NCI-H2171 treated with DMSO at 0.1 percent for 48 hours (cell line): ENCODE measurements around the gene RBM3.
A peak's percentile ranks its signal among the peaks of the same experiment; 100 is the strongest.

Source experiments
- DNase-seq: peaks from one replicate; lab custom pipeline; 2025; lab: John Stamatoyannopoulos, UW

The RBM3 gene

GRCh38 chrX:48578661-48579128, 4.4 kb downstream of the RBM3 start:
- DNase-seq: no peak

GRCh38 chrX:48579259-48579658, 5.0 kb downstream of the RBM3 start:
- no peak for DNase-seq

DNA sequence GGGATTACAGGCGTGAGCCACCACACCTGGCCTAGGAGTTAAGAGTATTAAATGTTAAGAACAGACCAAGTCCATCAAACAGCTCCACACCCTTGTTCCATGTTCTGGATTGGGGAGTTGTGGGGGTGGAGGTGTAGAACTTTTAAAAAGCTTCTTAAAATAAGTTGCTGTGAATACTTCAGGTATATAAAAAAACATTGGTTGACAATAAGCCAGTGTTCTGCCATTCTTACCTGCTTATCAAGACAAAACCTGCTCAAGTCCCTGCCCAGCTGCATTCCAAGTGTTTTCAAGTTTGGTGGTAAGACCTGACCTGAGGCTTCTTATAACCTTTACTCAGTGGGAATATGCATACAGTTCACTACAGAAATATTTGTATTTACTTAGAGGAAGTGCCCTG, 6.4 kb downstream of the RBM3 start:
- DNase-seq: no peak

- DNase-seq: no peak
Observed at GRCh38 chrX:48584698-48585097, 10.4 kb downstream of the RBM3 start.

DNA sequence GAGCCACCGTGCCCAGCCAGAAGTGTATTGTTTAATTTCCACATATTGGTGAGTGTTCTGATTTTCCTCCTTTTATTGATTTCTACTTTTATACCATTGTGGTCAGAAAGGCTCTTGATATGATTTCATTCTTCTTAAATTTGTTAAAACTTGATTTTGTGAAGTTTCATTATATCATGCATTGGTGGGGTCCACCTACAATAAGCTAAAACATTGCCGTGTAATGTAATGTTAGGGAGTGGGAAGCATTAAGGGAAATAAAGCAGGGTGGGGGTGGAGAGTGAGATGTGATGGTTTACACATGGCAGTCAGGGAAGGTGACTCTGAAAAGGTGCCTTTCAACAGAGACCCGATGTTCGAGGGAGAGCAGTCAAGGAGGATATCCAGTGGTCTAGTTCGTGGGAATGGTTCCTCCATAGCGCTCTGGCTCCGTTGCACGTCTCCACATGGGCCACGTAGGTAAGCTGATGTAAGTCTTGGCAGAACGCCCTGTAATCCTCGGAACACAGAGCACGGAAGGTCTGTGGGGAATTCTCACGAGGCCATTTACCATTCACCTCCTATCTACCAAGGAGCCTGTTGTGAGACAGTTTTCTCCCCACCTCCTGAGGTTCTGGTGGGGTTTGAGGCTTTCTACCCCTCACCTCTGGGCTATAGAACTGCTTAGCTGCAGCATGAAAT, 15.3 kb downstream of the RBM3 start:
- DNase-seq: peak; percentile 80

GRCh38 chrX:48590203-48591103, 16.2 kb downstream of the RBM3 start:
- DNase-seq: no peak

GRCh38 chrX:48591255-48591791, 17.0 kb downstream of the RBM3 start:
- no peak for DNase-seq

DNA sequence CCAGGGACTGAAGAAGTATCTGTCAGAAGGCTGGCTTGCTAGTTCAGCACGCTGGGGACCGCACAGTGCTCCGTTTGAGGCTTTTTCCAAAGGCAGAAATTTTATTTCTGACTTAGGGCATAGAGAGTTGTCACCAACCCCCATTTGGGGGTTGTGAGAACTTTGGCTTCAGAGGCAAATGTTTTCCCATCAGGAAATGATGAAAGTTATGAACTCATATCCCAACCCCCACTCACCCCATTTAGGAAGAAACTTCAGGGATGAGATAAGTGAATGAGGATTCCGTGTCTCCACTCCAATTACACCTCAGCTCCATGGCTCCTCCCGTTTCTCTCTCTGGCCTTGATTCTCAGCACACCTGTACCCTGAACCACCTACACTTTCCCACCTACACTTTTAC, 18.7 kb downstream of the RBM3 start:
- DNase-seq: no peak

DNA sequence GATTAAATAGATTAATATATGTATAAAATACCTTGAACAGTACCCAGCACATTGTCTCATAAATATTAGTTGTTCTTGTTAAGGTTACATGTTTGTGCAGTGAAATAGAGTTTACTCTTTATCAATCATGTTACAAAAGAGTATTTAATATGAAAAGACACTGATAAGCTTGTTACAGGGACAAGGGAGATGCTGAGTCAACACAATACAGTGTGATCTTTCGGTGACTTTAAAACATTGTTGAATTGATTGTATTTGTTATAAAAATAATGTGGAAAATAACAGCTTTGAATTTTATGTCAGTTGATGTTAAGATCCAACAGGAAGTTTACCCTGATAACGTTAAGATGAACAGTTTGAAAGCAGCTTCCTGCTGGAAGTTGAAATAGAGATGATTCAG, 21.6 kb downstream of the RBM3 start:
- no peak for DNase-seq

GRCh38 chrX:48597353-48598264, 23.3 kb downstream of the RBM3 start, which contains the start of gene WDR13:
Gene WDR13 (plus strand): TSS chrX:48597492. CDS start chrX:48597997, 505 bp downstream.
- DNase-seq: peak; percentile 84

DNA sequence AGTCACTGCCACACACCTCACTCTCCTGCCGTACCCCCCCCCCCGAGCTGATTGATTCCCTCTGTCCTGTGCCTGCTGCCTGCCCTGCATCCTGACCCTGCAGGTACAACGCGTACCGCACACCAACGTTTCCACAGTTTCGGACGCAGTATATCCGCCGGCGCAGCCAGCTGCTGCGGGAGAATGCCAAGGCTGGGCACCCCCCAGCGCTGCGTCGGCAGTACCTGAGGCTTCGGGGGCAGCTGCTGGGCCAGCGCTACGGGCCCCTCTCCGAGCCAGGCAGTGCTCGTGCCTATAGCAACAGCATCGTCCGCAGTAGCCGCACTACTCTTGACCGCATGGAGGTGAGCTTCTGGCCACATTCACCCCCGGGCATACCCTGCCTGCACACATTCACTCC, 24.3 kb downstream of the RBM3 start:
- no peak for DNase-seq

GRCh38 chrX:48599341-48599740, 25.1 kb downstream of the RBM3 start:
- no peak for DNase-seq

- no peak for DNase-seq
Observed at GRCh38 chrX:48600226-48600625, 25.9 kb downstream of the RBM3 start.

DNA sequence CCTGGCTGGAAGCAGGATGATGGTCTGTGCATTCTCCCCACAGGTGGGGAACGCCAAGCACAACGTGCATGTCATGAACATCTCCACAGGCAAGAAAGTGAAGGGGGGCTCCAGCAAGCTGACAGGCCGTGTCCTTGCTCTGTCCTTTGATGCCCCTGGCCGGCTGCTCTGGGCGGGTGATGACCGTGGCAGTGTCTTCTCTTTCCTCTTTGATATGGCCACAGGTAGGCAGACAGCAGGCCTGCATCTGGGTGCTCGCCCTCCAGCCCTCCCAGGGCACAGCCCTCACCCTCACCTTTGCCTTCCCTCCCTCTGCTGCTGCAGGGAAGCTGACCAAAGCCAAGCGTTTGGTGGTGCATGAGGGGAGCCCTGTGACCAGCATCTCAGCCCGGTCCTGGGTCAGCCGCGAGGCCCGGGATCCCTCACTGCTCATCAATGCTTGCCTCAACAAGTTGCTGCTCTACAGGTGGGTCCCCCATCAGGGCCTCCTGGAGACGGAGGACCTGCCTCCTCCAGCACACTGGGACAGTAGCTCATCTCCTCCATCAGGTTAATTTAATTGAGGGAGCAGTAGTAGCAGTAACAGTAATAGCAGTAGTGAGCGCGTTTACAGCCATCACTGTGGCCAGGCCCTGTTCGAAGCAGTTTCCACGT, 27.6 kb downstream of the RBM3 start:
- DNase-seq: no peak

- no peak for DNase-seq
Observed at GRCh38 chrX:48604701-48605100, 30.4 kb downstream of the RBM3 start.

GRCh38 chrX:48606091-48606490, 31.8 kb downstream of the RBM3 start:
- DNase-seq: no peak

- no peak for DNase-seq
Observed at GRCh38 chrX:48611703-48612102, 37.4 kb downstream of the RBM3 start.

- no peak for DNase-seq
Observed at GRCh38 chrX:48613502-48614160, 39.3 kb downstream of the RBM3 start.

- no peak for DNase-seq
Observed at GRCh38 chrX:48616576-48616975, 42.3 kb downstream of the RBM3 start.

DNA sequence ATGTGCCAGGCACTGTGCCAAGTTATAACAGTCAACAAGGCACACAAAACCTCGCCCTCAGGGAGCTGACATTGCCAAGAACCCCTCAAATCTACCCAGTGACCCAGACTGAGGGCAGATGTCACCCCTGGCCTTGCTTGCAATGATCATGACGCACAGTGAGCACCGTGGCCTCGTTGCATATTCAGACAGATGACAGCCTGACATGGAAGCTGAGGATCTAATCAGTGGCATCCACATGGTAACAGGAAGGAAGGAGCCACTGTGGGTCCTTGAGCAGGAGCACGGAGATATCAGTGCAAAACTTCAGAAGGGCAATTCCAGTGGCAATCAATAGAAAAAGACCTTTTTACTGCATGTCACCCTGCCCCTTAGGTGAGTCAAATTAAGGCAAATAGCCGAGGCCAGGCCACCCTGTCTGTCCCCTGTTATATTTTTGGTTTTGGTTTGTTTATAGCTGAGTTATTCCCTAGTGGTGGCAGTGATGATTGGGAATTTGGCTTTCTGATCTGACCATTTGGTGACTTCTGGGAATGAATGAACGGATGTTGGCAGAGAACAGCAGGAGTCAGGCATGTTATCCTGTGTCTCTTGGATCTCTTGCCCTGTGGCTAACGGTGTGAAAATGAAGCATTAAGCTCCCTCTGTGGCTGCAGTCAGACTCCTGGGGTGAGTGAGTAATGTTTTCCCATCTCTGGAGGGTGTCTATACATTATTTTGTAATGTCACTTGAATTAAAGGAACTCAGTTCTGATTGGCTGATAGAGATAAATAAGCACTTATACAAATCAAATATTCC, 43.5 kb downstream of the RBM3 start:
- DNase-seq: no peak
